HG03108 (cell line): ENCODE results near the gene CNTNAP3.
"Not testable (repeated sequence)": the region's sequence is repeated elsewhere in the genome, so short reads cannot be mapped to it uniquely, and the experiment has no call there.

Experiments used
- ATAC-seq: cut with Tn5 transposase; IDR thresholded peaks from one replicate; pipeline ENCODE4 v1.9.1; 2021; ENCODE audit warnings: moderate library complexity; ENCODE audit not compliant: unreplicated experiment

The CNTNAP3 gene

DNA sequence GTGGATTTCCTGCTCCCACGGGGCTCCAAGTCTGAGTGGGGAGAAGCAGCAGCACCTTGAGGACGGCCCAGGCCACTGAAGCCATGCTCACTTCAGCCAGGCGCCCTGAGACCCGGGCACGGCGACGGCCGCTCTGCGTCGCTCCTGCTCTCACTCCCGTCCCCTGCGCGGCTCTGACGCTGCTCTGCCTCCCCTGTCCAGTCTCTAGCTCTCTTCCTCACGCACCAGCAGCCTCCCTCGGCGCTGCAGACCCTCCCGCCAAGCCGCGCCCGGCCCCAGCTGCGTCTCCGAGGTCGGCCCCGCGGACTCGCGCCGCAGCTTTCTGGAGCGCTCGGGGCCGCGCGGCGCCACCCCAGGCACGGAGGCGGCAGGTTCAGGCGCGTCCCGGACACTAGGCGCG lies at the start of gene CNTNAP3:
Gene CNTNAP3 (minus strand): TSS at position 188 of the 400 bp plus-strand sequence. CDS start 103 bp downstream, at position 85.
- not testable (repeated sequence) for ATAC-seq

DNA sequence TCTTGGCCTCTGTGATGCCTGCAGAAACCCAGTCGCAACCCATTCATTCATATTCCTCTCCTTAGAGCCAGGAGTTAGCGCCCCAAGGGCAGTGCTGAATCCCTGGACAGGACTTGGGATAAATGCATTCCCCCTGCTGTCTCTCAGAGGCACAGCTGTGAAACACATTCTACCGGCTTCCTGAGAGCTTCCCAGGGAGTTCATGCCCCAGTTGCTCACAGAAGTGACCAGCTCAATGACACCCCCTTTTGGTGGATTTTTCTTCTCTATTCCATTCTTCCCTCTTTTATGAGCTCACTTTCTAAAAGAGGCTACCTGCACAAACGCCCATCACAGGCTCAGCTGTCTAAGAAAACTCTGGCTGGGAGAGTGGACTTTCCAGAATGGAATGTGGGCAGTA lies 8.0 kb downstream of the CNTNAP3 start:
- not testable (repeated sequence) for ATAC-seq

DNA sequence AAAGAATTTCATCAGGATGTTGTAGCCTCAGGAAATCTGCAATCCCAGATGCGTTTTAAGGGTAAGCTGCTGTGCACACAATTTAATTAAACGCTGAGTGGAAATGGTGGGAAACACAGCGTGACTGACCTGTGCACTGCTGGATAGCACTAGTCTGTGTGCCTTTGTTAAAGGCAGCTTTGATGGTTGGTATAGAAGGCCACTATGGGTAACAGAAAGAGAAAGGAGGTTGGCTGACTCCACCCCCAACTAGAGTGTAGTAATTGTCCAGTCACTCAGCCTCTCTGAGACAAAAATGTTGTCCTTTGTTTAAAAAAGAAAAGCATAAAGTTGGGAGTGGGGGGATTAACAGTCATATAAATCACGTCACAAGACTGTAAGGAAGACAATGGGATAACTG lies 45.5 kb downstream of the CNTNAP3 start:
- ATAC-seq, result not testable (repeated sequence)

- ATAC-seq, result not testable (repeated sequence)
Observed at GRCh38 chr9:39232130-39232991, 55.6 kb downstream of the CNTNAP3 start.

- not testable (repeated sequence) for ATAC-seq
Observed at GRCh38 chr9:39215976-39216375, 72.0 kb downstream of the CNTNAP3 start.

GRCh38 chr9:39209773-39210172 lies 78.2 kb downstream of the CNTNAP3 start:
- not testable (repeated sequence) for ATAC-seq

- not testable (repeated sequence) for ATAC-seq
Observed at GRCh38 chr9:39206643-39207042, 81.3 kb downstream of the CNTNAP3 start.

DNA sequence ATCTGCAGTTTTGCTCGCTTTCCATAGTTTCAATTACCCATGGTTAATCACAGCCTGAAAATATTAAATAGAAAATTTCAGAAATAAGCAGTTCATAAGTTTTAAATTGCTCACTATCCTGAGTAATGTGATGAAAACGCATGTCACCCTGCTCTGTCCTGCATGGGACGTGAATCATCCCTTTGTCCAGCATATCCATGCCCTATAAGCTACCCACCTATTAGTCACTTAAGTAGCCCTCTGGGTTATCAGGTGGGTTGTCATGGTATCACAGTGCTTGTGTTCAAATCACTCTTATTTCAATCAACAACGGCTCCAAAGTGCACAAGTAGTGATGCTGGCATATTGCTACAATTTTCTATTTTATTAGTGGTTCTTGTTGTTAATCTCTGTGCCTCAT lies 82.1 kb downstream of the CNTNAP3 start:
- ATAC-seq, result not testable (repeated sequence)

GRCh38 chr9:39200412-39200811 lies 87.6 kb downstream of the CNTNAP3 start:
- ATAC-seq, result not testable (repeated sequence)

DNA sequence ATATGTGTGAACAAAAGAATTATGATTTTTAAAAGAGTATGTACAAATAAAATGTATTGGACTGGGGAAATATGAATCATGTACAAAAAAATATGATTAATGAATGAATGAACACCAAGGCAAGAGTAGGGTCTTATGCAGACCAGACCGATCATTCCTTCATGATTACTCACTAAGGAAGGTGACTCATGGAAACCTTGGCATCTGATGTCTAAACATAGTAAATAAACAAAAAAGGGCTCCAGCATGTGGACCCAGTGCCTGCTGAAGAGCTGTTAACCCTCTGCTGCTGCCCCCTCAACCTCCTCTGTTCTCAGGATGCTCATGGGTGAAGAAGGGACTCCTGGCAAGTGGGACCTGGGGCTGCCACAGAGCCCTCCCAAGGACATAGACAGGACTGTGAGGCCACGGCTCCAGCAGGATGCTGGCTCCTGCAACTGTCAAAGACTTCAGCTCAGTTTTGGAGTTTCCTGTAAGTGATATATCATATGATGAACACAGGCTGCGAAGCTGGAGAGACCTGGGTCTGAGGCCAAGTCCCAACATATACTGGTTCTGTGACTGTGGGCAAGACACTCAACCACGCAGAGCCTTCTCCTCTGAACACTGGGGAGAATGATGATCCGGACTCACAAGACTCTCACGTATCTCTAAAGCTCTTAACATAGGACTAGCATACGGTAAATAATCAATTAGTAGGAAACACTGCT lies 89.8 kb downstream of the CNTNAP3 start:
- not testable (repeated sequence) for ATAC-seq

- ATAC-seq, result not testable (repeated sequence)
Observed at GRCh38 chr9:39171370-39171769, 116.6 kb downstream of the CNTNAP3 start.

DNA sequence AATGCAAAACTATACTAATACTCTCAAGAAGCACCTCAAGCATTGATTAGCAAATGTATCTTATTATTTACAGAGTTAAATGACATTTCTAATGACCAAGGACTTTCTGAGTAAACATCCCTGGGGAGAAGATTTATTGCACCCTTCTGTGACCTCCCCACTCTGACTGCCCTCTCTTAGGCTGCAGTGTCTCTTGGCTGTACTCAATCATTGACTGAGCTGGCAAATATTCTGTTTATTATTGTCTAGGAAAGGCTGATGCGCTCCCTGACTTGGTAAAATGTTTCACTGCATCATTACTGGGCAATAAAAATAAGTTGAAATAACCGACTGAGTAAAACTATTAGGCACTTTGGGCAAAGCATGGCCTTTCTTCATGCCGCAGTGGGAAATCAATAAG lies 130.3 kb downstream of the CNTNAP3 start:
- not testable (repeated sequence) for ATAC-seq

DNA sequence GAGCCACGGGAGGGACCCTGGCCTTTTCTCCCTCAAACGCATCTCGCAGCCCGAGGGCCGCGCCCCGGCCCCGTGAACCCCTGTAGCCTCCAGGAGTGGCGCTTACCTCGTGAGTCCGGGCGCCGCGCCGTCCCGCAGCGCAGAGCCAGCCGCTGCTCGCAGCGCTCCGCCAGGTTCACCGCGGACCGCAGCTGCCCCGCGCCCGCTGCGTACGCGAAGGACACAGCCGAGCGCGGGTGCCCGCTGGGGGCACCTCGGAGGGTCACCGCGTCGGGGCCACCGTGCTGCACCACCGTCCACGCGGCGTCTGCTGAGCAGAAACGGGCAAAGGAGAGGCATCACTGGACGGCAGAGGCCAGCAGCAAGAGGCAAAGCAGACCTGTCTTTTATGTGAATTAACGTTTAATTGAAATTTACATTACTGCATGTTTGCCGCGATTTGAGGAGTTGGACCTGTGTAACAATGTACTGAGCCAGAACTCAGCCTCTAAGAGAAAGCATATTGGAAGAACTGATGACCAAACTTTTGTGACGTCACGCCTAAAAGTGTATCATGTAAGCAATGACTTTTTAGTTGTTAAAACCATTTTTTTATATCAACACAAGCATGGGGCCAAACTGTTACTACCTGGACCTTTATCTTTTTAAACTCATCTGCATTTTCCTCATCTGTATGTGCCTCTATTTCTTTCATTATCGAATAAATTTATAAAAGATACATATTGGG lies 155.0 kb downstream of the CNTNAP3 start:
- not testable (repeated sequence) for ATAC-seq

DNA sequence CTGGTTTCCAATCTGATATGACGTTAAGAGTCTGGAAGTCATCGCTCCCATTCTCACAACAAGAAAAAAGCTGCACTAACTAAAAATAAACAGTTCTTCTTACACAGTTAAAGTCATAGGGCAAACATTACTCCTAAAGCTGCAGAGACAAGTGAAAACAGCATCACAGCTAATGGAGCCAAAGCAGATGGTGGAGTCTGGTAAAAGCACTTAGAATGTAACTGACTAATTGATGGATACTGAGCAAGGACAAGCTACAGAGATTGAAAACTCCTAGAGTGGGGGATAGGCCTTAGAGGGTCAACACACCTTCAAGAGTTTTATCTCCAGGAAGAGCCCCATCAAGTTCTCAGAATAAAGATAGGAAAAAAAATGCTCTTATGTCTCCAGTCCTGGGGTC lies 166.6 kb downstream of the CNTNAP3 start:
- ATAC-seq, result not testable (repeated sequence)

GRCh38 chr9:39111746-39112145 lies 176.2 kb downstream of the CNTNAP3 start:
- not testable (repeated sequence) for ATAC-seq

GRCh38 chr9:39108145-39108544 lies 179.8 kb downstream of the CNTNAP3 start:
- ATAC-seq, result no peak

GRCh38 chr9:39097208-39097607 lies 190.8 kb downstream of the CNTNAP3 start:
- ATAC-seq, result not testable (repeated sequence)

DNA sequence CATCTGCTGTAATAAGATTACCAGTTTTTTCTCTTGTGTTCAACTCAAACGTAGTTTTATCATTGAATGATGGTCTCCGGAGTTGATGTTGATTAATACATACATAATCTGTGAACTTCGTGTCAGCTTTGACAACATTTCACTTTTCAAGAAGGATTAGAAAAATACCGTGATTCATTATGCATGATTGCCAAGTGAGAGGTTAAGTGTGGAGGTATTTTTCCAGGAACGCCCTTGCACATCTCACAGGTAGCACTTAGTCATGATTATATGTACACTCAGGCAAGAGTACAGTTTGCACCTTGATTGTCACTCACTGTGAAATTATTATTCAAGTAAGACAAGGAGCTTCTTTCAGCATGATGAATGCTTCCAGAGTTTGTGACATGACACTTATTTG lies 202.7 kb downstream of the CNTNAP3 start:
- not testable (repeated sequence) for ATAC-seq

- not testable (repeated sequence) for ATAC-seq
Observed at GRCh38 chr9:39082574-39082973, 205.4 kb downstream of the CNTNAP3 start.

DNA sequence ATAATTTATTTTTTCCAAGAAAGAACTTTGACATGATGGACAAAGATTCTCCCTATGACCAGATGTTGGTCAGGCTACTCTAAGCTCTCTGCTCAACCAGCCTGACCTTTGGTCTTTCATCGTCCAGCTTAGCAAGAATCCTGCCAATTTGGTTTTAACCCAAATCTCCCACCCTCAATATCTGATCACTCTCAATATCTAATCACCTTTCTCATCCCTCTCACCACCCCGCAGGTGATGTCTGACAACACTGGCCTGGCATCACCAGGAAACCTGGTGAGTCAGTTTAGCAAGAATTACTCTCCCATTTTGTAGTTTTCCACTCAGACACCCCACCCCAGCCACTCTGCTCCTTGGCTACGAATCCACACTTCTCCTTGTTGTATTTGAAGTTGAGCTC lies 207.9 kb downstream of the CNTNAP3 start:
- ATAC-seq, result not testable (repeated sequence)

GRCh38 chr9:39078621-39079256 lies 209.2 kb downstream of the CNTNAP3 start:
- ATAC-seq, result not testable (repeated sequence)
